Skeletal muscle satellite cell (primary cell): Measurements from ENCODE around the gene DNAJC5G.
"Not testable (repeated sequence)": the region's sequence is repeated elsewhere in the genome, so short reads cannot be mapped to it uniquely, and the experiment has no call there.

Source experiments
- H3K27me3 ChIP-seq: 2 replicates; pipeline ENCODE4 v1.7.0; 2013; ENCODE audit warnings: low read length; ENCODE audit not compliant: control insufficient read depth, insufficient read depth
- H3K36me3 ChIP-seq: 2 replicates; pipeline ENCODE4 v1.7.0; 2013; ENCODE audit warnings: mild to moderate bottlenecking, control low read depth, low read length; ENCODE audit not compliant: insufficient read depth
- H3K4me1 ChIP-seq: 2 replicates; pipeline ENCODE4 v1.7.0; 2013; ENCODE audit warnings: low read length; ENCODE audit not compliant: control insufficient read depth, insufficient read depth
- H3K4me2 ChIP-seq: 2 replicates; pipeline ENCODE4 v1.7.0; 2013; ENCODE audit warnings: mild to moderate bottlenecking, low read length
- H3K4me3 ChIP-seq: 2 replicates; pipeline ENCODE4 v1.7.0; 2013; ENCODE audit warnings: low read length
- H3K9ac ChIP-seq: 2 replicates; pipeline ENCODE4 v1.7.0; 2013; ENCODE audit warnings: mild to moderate bottlenecking, low read depth, low read length, moderate library complexity
- H3K9me3 ChIP-seq: replicated peaks from 2 replicates; pipeline ENCODE4 v1.7.0; 2013; ENCODE audit warnings: mild to moderate bottlenecking, control low read depth, low read length

The DNAJC5G gene

DNA sequence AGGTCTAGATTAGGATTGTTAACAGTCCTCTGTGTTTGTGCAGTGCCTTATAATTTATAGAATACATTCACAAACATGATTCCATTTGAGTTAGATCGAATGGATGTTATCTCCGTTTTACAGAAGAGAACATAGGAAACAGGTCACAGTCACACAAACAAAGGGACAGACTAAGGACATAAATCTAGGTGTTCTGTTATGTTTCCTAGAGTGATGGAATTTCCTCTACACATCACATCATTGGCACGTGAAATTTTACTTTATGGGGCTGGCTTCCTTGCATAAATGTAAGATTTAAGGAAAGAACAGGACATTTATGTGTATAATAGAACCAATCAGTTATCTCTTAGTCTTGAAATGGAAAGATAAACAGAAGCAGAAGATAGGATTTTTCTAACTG lies 13.4 kb downstream of the DNAJC5G start:
- no peak overlapping the region for H3K4me3 ChIP-seq
- no peak overlapping the region for H3K9ac ChIP-seq
- no peaks in the 10 kb centered on the region for H3K9me3 ChIP-seq
- H3K27me3 ChIP-seq = peaks cover 59% of the 10 kb centered on the region
- H3K4me1 ChIP-seq = peaks cover 9% of the 10 kb centered on the region
- no peaks in the 10 kb centered on the region for H3K36me3 ChIP-seq
- H3K4me2 ChIP-seq = no peak overlapping the region

DNA sequence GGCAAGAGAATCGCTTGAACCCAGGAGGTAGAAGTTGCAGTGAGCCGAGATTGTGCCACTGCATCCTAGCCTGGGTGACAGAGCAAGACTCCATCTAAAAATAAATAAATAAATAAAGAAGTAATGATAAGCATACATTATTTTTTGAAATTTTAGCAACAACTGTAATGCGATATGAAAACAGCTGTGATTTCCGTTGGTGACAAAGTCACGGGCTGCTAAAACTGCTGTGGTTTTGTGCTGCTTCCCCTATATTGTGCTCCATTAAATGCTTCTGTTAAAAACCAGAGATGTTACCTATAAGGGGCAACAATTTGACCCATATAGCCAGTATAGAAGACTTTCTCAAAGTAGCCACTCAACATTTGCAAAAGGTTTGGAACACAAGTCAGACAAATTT lies 15.3 kb downstream of the DNAJC5G start:
- Histone ChIP-seq H3K4me1 (peaks cover 17% of the 10 kb centered on the region), H3K36me3 (no peaks in the 10 kb centered on the region), H3K4me3 (no peak overlapping the region), H3K27me3 (peaks cover 47% of the 10 kb centered on the region), H3K9me3 (no peaks in the 10 kb centered on the region), H3K9ac (no peak overlapping the region), H3K4me2 (no peak overlapping the region)

- Histone ChIP-seq H3K27me3 (peaks cover 46% of the 10 kb centered on the region), H3K4me3 (no peak overlapping the region), H3K36me3 (no peaks in the 10 kb centered on the region), H3K9me3 (no peaks in the 10 kb centered on the region), H3K4me2 (no peak overlapping the region), H3K4me1 (peaks cover 17% of the 10 kb centered on the region), H3K9ac (no peak overlapping the region)
These were observed 16.6 kb downstream of the DNAJC5G start for GRCh38 chr2:27291865-27292264.

DNA sequence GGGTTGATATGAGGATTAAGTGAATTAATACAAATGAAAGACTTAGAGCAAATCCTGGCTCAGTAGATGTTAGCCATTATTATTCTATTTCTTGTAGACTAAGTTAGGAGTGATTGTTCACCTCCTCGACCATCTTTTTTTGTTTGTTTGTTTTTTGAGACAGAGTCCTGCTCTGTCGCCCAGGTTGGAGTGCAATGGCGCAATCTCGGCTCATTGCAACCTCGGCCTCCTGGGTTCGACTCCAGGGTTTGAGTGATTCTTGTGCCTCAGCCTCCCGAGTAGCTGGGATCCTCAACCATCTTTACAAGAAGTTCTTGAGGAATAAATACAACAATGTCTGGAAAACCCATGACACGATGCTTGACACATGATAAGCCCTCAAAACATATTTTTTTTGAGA lies 19.7 kb downstream of the DNAJC5G start:
- H3K4me3 ChIP-seq = no peak overlapping the region
- H3K9me3 ChIP-seq = no peaks in the 10 kb centered on the region
- no peaks in the 10 kb centered on the region for H3K36me3 ChIP-seq
- H3K4me2 ChIP-seq = no peak overlapping the region
- peaks cover 43% of the 10 kb centered on the region for H3K27me3 ChIP-seq
- H3K9ac ChIP-seq = no peak overlapping the region
- H3K4me1 ChIP-seq = peaks cover 17% of the 10 kb centered on the region

GRCh38 chr2:27296481-27296880 lies 21.2 kb downstream of the DNAJC5G start:
- Histone ChIP-seq H3K4me3 (no peak overlapping the region), H3K4me1 (peaks cover 17% of the 10 kb centered on the region), H3K36me3 (no peaks in the 10 kb centered on the region), H3K27me3 (peaks cover 34% of the 10 kb centered on the region), H3K9ac (no peak overlapping the region), H3K4me2 (no peak overlapping the region), H3K9me3 (no peaks in the 10 kb centered on the region)

DNA sequence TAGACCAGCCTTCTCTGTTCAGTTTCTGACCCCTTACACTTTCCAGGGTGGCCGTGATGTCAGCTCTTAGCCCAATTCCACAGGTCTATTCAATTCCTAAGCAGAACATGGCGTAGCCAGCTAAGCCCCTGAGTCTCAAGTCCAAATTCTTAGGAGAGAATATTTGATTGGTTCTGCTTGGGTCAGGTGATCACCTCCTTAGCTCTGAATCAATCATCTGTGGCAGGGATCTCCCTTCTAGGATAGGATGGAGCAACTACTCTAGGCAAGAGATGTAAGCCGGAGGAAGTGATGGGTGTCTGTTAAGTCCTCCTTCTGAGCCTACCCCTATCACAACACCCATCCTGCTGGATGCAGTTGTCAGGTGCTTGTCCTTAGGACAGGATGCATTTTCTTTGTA lies 22.0 kb downstream of the DNAJC5G start:
- H3K27me3 ChIP-seq = peaks cover 27% of the 10 kb centered on the region
- H3K9me3 ChIP-seq = no peaks in the 10 kb centered on the region
- no peaks in the 10 kb centered on the region for H3K36me3 ChIP-seq
- no peak overlapping the region for H3K9ac ChIP-seq
- H3K4me1 ChIP-seq = peaks cover 17% of the 10 kb centered on the region
- H3K4me2 ChIP-seq = no peak overlapping the region
- no peak overlapping the region for H3K4me3 ChIP-seq

DNA sequence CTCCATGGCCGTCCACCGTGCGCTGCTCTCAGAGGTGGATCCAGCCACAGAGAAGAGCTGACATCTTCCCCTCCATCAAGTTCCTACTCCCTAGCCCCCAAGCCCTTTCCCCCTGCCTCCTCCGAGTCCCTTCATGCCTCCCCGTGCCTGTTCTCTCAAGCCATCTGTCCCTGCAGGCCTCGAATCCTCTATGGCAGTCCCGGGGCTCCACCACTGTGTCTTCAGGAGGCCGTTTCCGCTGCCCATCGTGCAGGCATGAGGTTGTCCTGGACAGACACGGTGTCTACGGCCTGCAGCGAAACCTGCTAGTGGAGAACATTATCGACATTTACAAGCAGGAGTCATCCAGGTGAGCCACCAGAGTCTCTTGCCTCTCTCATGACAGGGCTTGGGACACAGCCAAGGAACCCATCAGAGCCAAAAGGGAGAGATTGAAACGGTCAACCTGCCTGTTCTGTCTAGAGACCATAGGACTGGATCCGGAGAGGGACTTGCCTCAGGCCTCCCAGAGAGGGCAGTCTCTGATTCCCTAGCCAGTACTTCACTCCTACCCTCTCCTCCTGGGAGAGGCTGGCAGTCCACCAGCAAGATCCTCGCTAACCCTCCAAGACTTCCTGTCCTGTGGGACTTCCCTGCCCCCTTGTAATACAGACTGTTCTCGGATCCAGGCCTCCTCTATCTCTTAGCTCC lies 23.3 kb downstream of the DNAJC5G start:
- Histone ChIP-seq H3K4me3 (no peak overlapping the region), H3K9me3 (no peaks in the 10 kb centered on the region), H3K9ac (no peak overlapping the region), H3K36me3 (no peaks in the 10 kb centered on the region), H3K27me3 (peaks cover 26% of the 10 kb centered on the region), H3K4me2 (no peak overlapping the region), H3K4me1 (peaks cover 9% of the 10 kb centered on the region)

DNA sequence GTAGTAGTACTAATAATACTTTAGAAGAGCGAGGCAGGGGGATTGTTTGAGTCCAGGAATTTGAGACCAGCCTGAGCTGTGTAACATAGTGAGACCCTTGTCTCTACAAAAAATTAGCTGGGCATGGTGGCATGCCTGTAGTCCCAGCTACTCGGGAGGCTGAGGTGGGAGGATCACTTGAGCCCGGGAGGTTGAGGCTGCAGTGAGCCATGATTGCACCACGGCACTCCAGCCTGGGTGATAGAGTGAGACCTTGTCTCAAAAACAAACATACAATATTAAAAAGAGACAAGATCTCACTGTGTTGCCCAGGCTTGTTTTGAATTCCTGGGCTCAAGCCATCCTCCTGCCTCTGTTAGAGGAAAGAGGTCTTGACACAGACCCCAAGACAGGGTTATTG lies 25.4 kb downstream of the DNAJC5G start:
- not testable (repeated sequence) for H3K9ac ChIP-seq, H3K36me3 ChIP-seq, H3K4me2 ChIP-seq, H3K9me3 ChIP-seq, H3K4me3 ChIP-seq, H3K4me1 ChIP-seq
- peaks cover 33% of the 10 kb centered on the region for H3K27me3 ChIP-seq

GRCh38 chr2:27303093-27304025 lies 28.1 kb downstream of the DNAJC5G start:
- H3K36me3 ChIP-seq = no peaks in the 10 kb centered on the region
- no peak overlapping the region for H3K9ac ChIP-seq
- H3K27me3 ChIP-seq = peaks cover 44% of the 10 kb centered on the region
- peak overlapping the region; percentile 37 for H3K4me3 ChIP-seq
- H3K4me2 ChIP-seq = peak overlapping the region; percentile 74
- H3K9me3 ChIP-seq = no peaks in the 10 kb centered on the region
- peaks cover 8% of the 10 kb centered on the region for H3K4me1 ChIP-seq

- Histone ChIP-seq H3K27me3 (peaks cover 40% of the 10 kb centered on the region), H3K36me3 (peaks cover 8% of the 10 kb centered on the region), H3K4me3 (no peak overlapping the region), H3K9me3 (no peaks in the 10 kb centered on the region), H3K4me1 (peaks cover 8% of the 10 kb centered on the region), H3K4me2 (no peak overlapping the region), H3K9ac (no peak overlapping the region)
These were observed 29.4 kb downstream of the DNAJC5G start for GRCh38 chr2:27304488-27305240.

DNA sequence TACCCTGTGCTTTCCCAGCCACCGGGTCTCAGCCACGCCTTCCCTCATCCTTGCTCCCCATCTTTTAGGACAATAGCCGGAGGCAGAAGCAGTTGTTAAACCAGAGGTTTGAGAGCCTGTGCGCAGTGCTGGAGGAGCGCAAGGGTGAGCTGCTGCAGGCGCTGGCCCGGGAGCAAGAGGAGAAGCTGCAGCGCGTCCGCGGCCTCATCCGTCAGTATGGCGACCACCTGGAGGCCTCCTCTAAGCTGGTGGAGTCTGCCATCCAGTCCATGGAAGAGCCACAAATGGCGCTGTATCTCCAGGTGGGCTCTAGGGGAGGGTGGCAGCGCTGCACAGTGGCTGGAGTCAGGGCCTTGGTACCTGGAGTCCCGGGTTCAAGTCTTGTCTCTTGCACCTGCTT lies 30.3 kb downstream of the DNAJC5G start:
- peaks cover 40% of the 10 kb centered on the region for H3K27me3 ChIP-seq
- H3K9me3 ChIP-seq = no peaks in the 10 kb centered on the region
- H3K36me3 ChIP-seq = peaks cover 9% of the 10 kb centered on the region
- H3K9ac ChIP-seq = no peak overlapping the region
- peaks cover 8% of the 10 kb centered on the region for H3K4me1 ChIP-seq
- no peak overlapping the region for H3K4me3 ChIP-seq
- H3K4me2 ChIP-seq = no peak overlapping the region
